ENCODE measurements around the gene KLRC1.
"Not testable (repeated sequence)": the region's sequence is repeated elsewhere in the genome, so short reads cannot be mapped to it uniquely, and the experiment has no call there.

KLRC1 gene

DNA sequence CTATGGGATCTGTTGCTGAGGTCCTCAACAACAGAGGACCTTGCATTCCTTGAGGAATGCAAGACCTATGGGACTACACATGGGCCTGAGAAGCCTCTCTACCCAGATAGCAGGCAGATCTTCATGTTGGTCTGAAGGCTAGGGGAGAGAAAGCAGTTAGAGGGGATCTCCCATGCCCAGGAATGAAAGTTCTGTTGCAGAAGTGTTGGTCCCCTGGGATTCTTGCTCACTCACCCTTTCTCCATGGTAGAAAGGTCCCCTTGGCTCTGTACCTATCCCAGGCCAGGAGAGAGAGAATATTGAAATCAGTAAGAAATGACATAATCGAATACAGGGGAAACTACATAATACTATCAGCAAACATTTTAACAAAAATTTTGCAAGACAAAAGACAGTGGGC, 16.5 kb upstream of the KLRC1 start:
- in situ Hi-C loops (cut with HindIII; ENCODE audit: low sequenced_read_pairs): no loop called here
- no peak overlapping the region for H3K4me3 ChIP-seq (ENCODE audit: low read depth, low read length)
- TF ChIP-seq, protein P1, sequence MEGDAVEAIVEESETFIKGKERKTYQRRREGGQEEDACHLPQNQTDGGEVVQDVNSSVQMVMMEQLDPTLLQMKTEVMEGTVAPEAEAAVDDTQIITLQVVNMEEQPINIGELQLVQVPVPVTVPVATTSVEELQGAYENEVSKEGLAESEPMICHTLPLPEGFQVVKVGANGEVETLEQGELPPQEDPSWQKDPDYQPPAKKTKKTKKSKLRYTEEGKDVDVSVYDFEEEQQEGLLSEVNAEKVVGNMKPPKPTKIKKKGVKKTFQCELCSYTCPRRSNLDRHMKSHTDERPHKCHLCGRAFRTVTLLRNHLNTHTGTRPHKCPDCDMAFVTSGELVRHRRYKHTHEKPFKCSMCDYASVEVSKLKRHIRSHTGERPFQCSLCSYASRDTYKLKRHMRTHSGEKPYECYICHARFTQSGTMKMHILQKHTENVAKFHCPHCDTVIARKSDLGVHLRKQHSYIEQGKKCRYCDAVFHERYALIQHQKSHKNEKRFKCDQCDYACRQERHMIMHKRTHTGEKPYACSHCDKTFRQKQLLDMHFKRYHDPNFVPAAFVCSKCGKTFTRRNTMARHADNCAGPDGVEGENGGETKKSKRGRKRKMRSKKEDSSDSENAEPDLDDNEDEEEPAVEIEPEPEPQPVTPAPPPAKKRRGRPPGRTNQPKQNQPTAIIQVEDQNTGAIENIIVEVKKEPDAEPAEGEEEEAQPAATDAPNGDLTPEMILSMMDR (IDR thresholded peaks at IDR 0.05; ENCODE audit: low read depth, low read length): no peak
- DNase-seq (ENCODE audit: low read depth, low spot score): no peak

DNA sequence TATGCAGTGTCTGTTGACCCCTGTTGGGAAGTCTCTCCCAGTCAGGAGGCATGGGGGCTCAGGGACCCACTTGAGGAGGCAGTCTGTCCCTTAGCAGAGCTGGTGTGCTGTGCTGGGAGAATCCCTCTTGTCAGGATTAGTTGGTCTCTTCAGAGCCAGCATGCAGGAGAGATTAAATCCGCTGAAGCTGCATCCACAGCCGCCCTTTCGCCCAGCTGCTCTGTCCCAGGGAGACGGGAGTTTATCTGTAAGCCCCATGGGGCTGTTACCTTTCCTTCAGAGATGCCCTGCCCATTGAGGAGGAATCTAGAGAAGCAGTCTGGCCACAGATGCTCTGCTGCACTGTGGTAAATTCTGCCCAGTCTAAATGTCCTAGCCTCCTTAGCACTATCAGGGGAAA, 13.1 kb upstream of the KLRC1 start:
- no peak overlapping the region for H3K4me3 ChIP-seq (ENCODE audit: low read depth, low read length)
- TF ChIP-seq, protein P1 (IDR thresholded peaks at IDR 0.05; ENCODE audit: low read depth, low read length): no peak
- in situ Hi-C loops (cut with HindIII; ENCODE audit: low sequenced_read_pairs): no loop called here
- no peak for DNase-seq (ENCODE audit: low read depth, low spot score)

DNA sequence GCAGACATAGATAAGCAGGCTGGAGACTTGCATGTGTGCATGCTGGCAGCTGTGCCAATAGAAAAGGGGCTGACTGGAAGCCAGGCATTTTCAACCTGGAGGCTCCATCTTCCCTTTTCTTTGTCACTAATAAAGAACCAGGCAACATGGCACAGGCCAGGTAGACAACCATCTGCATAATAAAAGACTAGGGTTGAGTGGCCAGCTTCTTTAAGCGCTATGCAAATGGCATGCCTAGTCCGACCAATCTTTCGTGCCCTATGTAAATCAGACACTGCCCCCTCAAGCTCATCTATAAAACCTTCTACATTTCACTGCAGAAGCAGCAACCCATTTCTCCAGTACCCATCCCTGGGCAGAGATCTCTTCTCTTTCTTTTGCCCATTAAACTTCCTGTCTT, 4.6 kb upstream of the KLRC1 start:
- no peak overlapping the region for H3K4me3 ChIP-seq (ENCODE audit: low read depth, low read length)
- TF ChIP-seq, protein P1 (IDR thresholded peaks at IDR 0.05; ENCODE audit: low read depth, low read length): no peak
- in situ Hi-C loops (cut with HindIII; ENCODE audit: low sequenced_read_pairs): no loop called here
- no peak for DNase-seq (ENCODE audit: low read depth, low spot score)

DNA sequence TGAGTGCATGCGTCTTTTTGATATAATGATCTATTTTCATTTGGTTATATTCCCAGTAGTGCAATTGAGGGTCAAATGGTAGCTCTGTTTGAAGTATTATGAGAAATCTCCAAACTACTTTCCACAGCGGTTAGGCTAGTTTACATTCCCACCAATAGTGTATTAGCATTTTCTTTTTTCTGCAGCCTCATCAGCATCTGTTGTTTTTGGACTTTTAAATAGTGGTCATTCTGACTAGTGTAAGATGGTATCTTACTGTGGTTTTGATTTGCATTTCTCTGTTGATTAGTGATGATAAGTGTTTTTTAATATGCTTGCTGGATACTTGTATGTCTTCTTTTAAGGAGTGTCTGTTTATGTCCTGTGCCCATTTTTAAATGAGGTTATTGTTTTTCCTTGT, 3.7 kb upstream of the KLRC1 start:
- H3K4me3 ChIP-seq (ENCODE audit: low read depth, low read length): no peak overlapping the region
- in situ Hi-C loops (cut with HindIII; ENCODE audit: low sequenced_read_pairs): no loop called here
- TF ChIP-seq, protein P1 (IDR thresholded peaks at IDR 0.05; ENCODE audit: low read depth, low read length): no peak
- peak; percentile 1 for DNase-seq (ENCODE audit: low read depth, low spot score)

DNA sequence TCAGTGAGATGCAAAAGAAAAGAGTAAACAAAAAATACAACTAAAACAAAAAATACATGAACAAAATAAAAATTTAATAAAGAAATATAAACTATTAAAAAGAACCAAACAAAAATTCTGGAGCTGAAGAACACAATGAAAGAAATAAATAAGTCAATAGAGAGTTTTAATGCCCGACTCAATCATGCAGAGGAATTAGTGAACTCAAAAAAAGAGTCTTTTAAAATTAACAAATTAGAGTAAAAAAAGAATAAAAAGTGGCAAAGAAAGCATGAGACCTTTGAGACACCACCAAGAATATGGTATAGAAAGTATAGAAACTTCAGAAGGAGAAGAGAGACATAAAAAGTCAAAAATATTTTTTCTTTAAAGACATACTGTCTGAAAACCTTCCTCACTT, 2.6 kb upstream of the KLRC1 start:
- DNase-seq (ENCODE audit: low read depth, low spot score): no peak
- TF ChIP-seq, protein P1 (IDR thresholded peaks at IDR 0.05; ENCODE audit: low read depth, low read length): no peak
- in situ Hi-C loops (cut with HindIII; ENCODE audit: low sequenced_read_pairs): no loop called here
- H3K4me3 ChIP-seq (ENCODE audit: low read depth, low read length): no peak overlapping the region

DNA sequence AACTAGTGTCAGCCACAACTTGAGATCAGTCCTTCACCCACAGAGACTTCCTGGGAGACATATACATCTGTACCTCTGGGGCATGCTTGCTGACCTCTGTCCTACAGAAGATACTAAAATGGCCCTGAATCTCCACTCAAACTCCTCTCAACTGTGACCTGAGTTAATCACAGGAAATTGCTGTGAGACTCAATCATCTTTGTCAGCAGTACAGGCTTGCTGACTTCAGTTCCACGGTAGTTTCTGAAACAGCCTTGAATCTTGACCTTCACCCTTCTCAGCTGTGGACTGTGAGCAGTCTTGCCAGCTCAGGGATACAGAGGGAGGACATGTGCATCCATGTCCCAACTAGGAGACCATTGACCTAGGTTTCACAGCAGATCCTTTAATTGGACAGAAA, 1.4 kb upstream of the KLRC1 start:
- TF ChIP-seq, protein P1 (IDR thresholded peaks at IDR 0.05; ENCODE audit: low read depth, low read length): no peak
- in situ Hi-C loops (cut with HindIII; ENCODE audit: low sequenced_read_pairs): no loop called here
- H3K4me3 ChIP-seq (ENCODE audit: low read depth, low read length): no peak overlapping the region
- DNase-seq (ENCODE audit: low read depth, low spot score): no peak

DNA sequence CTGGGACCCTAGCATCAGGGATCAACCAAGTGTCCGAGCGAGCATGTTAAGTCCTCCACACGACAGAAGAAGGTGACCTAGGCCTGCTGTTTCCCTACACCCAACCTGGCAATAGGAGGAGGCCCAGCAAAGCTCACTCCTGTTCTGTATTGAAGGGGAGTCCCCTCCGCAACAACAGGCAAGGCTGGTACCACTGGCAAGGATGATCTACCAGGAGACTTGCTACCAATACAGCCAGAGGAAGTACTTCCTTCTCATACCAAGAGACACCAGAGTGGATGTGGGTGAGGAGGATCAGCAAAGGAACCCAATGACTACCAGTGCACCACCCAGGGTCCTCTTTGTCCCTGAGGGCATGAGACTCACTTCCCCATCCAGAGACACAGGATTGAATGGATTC, 4.9 kb downstream of the KLRC1 start:
- no peak overlapping the region for H3K4me3 ChIP-seq (ENCODE audit: low read depth, low read length)
- in situ Hi-C loops (cut with HindIII; ENCODE audit: low sequenced_read_pairs): no loop called here
- DNase-seq (ENCODE audit: low read depth, low spot score): no peak
- TF ChIP-seq, protein P1 (IDR thresholded peaks at IDR 0.05; ENCODE audit: low read depth, low read length): no peak

DNA sequence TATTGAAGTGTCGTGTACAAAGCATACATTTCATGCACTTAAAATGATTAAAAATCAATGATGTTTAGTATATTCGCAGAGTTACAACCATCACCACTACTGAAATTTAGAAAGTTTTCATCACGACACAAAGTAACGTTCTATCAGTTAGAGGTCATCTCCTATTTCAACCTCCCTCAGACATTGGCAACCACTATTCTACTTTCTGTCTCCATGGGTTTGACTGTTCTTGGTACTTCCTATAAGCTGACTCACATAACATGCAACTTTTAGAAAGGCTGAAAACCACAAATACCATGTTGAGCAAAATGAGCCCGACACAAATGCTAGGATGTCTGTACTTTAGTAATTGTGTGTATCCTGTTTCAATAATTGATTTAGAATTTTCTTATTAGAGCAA, 7.1 kb downstream of the KLRC1 start:
- in situ Hi-C loops (cut with HindIII; ENCODE audit: low sequenced_read_pairs); H3K4me3 ChIP-seq (ENCODE audit: low read depth, low read length): not testable (repeated sequence)
- DNase-seq (ENCODE audit: low read depth, low spot score): peak; percentile 64

DNA sequence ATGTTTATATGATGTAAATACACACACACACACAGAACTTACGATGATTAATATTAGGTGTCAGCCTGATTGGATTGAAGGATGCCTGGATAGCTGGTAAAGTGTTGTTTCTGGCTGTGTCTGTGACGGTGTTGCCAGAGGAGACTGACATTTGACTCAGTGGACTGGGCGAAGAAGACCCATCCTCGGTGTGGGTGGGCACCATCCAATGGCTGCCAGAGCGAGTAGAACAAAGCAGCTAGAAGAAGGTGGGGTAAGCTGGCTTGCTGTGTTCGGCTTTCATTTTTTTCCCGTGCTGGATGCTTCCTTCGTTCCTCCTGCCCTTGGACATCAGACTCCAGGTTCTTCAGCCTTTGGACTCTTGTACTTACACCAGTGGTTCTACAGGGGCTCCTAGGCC, 12.0 kb downstream of the KLRC1 start:
- H3K4me3 ChIP-seq (ENCODE audit: low read depth, low read length); in situ Hi-C loops (cut with HindIII; ENCODE audit: low sequenced_read_pairs); DNase-seq (ENCODE audit: low read depth, low spot score): not testable (repeated sequence)

DNA sequence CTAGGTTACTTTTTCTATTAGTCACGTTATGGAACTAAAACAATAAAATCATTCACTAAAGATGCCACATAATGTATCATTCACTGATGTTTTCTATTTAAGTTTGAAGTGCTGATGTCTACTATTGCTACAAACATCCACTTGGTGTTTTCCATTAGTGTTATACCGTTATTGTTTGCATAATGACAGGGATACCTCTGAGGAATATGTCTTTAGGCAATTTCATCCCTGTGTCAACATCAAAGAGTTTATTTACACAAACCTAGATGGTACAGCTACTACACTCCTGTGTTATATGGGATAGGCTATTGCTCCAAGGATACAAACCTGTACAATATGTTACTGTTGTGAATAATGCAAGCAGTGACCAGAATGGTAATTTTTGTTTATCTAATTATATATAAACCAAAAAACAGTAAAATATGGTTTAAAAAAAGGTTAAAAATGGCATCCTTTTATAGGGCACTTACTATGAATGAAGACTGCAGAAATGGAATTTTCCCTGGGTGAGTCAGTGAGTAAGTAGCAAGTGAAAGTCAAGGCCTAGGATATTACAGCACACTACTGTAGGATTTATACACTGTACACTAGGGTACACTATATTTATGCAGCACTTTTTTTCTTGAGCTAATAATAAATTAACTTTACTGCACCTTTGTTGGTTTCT, 13.4 kb downstream of the KLRC1 start:
- DNase-seq (ENCODE audit: low read depth, low spot score); H3K4me3 ChIP-seq (ENCODE audit: low read depth, low read length); in situ Hi-C loops (cut with HindIII; ENCODE audit: low sequenced_read_pairs): not testable (repeated sequence)
